AG04450 (cell line): ENCODE measurements around the gene TEKTIP1. TPM values are rescaled to one million over a fixed set of nuclear protein-coding genes. Genes with fewer than 3 reads are reported as not detected.

Source experiments
- CTCF ChIA-PET: fragments of 300-600, 350-600 bp; formaldehyde crosslinking; extraction: SDS; loops from one replicate; lab custom pipeline; 2022; ENCODE audit warnings: antibody characterized with exemption, inconsistent platforms; lab: Charles Lee
- POLR2A ChIA-PET: fragments of 350-600 bp; formaldehyde crosslinking; extraction: SDS; loops from one replicate; lab custom pipeline; 2021; ENCODE audit warnings: antibody characterized with exemption, inconsistent platforms; lab: Yijun Ruan, JAX
- DNase-seq: peaks from one replicate; pipeline ENCODE4 v3.0.0-alpha.2; 2011; ENCODE audit warnings: low read depth, low spot score
- H3K27ac ChIP-seq: one replicate; pipeline ENCODE4 v1.5.1; 2012; ENCODE audit warnings: low read depth, low read length, control low read depth
- H3K27me3 ChIP-seq: one replicate; pipeline ENCODE4 v1.6.0; 2012; ENCODE audit warnings: low read length; ENCODE audit not compliant: control insufficient read depth, insufficient read depth
- H3K4me3 ChIP-seq: 2 replicates; pipeline ENCODE4 v1.5.1; 2011; ENCODE audit warnings: mild to moderate bottlenecking, low read depth, low read length, control low read depth
- H3K9me3 ChIP-seq: 2 replicates; pipeline ENCODE4 v1.5.1; 2012; ENCODE audit warnings: low read length; ENCODE audit not compliant: control insufficient read depth, insufficient read depth
- CTCF ChIP-seq: IDR thresholded peaks from 2 replicates; pipeline ENCODE4 v1.5.1; 2011; ENCODE audit warnings: low read depth, low read length, control low read depth, inconsistent platforms
- polyA plus RNA-seq: library from polyadenylated mRNA; depleted of rRNA; stranded (reverse); fragments of >200 nt; gene quantifications from 2 replicates; pipeline ENCODE4 v1.2.3, GENCODE V29; 2011

Gene TEKTIP1
- polyA plus RNA-seq, 1 experiment, result not detected

GRCh38 chr19:3543150-3544057 is 4.4 kb downstream of the TEKTIP1 start:
- Histone ChIP-seq H3K27me3 (no peaks in the 10 kb centered on the region), H3K4me3 (no peak overlapping the region), H3K27ac (no peak overlapping the region), H3K9me3 (peaks cover 5% of the 10 kb centered on the region; the same call in 1 of the 2 replicates)
- ChIA-PET POLR2A (no interaction called here), CTCF (no interaction called here)
- no peak for TF ChIP-seq CTCF
- no peak for DNase-seq

- H3K27ac ChIP-seq, result no peak overlapping the region
- no peaks in the 10 kb centered on the region for H3K27me3 ChIP-seq
- peaks cover 5% of the 10 kb centered on the region; the same call in 1 of the 2 replicates for H3K9me3 ChIP-seq
- no peak for TF ChIP-seq CTCF
- no peak for DNase-seq
- H3K4me3 ChIP-seq, result no peak overlapping the region
- POLR2A ChIA-PET, result no interaction called here
- CTCF ChIA-PET, result no interaction called here
Observed at GRCh38 chr19:3544058-3544376, 5.0 kb downstream of the TEKTIP1 start.

GRCh38 chr19:3544742-3545668 is 6.0 kb downstream of the TEKTIP1 start:
- H3K27ac ChIP-seq, result no peak overlapping the region
- peak; percentile 91 for TF ChIP-seq CTCF
- H3K9me3 ChIP-seq, result no peaks in the 10 kb centered on the region; the same call in 1 of the 2 replicates
- POLR2A ChIA-PET, result interaction anchor here (0.5 to 1.1 kb wide), 5 partner anchors 29 to 443 kb away, joined by 3 to 6 read pairs (median 4); no protein-coding TSS in a partner anchor
- H3K27me3 ChIP-seq, result no peaks in the 10 kb centered on the region
- no peak for DNase-seq
- H3K4me3 ChIP-seq, result no peak overlapping the region
- CTCF ChIA-PET, result interaction anchor here (0.5 to 1.6 kb wide), 4 partner anchors 9 to 164 kb away, joined by 4 to 8 read pairs (median 4); no protein-coding TSS in a partner anchor

GRCh38 chr19:3545669-3546034 is 6.7 kb downstream of the TEKTIP1 start:
- Histone ChIP-seq H3K27me3 (no peaks in the 10 kb centered on the region), H3K4me3 (no peak overlapping the region), H3K27ac (no peak overlapping the region), H3K9me3 (no peaks in the 10 kb centered on the region; the same call in 1 of the 2 replicates)
- POLR2A ChIA-PET, result interaction anchor here (0.8 to 1.1 kb wide), 2 partner anchors 30 to 44 kb away, joined by 3 read pairs; no protein-coding TSS in a partner anchor
- TF ChIP-seq CTCF, result no peak
- CTCF ChIA-PET, result interaction anchor here (1.0 to 1.6 kb wide), 5 partner anchors 9 to 62 kb away, joined by 3 to 4 read pairs (median 4); no protein-coding TSS in a partner anchor
- no peak for DNase-seq
